Measurements from ENCODE around the gene SMAD7.

Gene SMAD7, protein sequence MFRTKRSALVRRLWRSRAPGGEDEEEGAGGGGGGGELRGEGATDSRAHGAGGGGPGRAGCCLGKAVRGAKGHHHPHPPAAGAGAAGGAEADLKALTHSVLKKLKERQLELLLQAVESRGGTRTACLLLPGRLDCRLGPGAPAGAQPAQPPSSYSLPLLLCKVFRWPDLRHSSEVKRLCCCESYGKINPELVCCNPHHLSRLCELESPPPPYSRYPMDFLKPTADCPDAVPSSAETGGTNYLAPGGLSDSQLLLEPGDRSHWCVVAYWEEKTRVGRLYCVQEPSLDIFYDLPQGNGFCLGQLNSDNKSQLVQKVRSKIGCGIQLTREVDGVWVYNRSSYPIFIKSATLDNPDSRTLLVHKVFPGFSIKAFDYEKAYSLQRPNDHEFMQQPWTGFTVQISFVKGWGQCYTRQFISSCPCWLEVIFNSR

DNA sequence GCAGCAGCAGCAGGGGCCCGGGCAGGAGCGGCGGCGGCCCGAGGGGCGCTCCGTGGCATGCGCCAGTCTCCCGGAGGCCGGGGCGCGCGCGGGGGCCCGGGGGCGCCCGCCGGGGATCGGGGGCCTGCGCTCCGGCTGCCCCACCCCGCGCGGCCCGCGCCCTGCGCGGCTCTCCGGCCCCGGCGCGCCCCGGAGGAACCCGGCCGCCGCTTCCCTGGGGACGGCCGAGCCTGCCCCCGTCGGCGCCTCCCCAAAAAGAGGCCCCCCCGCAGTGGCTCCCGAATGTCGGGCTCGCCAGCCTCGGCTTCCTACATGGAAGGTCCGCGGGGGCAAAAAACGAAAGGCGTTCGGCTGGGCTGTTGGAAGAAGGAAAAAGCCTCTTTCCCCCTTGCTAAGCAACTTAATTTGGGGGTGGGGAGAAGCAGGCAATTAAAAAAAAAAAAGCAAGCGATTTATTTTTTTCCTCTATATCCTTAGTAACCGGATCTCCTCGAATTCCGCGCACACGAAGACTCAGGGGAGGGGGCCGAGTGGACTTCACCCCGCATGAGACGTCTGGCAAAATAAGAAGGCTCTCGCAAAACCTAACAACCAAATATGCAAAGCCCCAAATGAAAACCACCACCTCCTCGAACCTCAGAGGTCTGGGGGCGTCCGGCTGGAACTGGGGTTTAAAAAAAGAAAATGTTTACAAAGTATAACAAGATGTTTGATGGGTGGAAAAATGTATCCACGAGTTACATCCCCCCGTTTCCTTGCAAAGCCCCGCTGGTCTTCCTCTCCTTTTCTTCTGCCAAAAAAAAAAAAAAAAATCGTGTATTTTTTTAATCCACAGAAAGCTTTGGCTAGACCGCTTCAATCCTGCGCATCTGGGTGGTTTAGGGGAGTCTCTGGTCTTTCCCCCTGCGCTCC lies at the start of gene SMAD7:
SMAD7 (minus strand) TSS at position 430 of the 912 bp plus-strand sequence. CDS start 541 bp downstream, outside the sequence.
- DNase-seq (ENCODE audit: low read depth) = no peak

DNA sequence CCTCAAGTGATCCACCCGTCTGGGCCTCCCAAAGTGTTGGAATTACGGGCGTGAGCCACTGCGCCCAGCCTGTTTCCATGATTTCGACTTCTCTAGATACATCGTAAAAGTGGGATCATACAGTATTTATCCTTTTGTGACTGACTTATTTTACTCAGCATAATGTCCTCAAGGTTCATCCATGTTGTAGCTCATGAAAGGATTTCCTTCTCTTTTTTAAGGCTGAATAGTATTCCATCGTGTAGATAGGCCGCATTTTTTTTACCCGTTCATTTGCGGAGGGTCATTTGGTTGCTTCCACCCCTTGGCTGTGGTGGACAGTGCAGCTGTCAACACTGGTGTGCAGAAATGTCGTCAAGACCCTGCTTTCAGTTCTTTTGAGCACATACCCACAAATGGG lies 48.8 kb upstream of the SMAD7 start:
- DNase-seq (ENCODE audit: low read depth) = no peak

DNA sequence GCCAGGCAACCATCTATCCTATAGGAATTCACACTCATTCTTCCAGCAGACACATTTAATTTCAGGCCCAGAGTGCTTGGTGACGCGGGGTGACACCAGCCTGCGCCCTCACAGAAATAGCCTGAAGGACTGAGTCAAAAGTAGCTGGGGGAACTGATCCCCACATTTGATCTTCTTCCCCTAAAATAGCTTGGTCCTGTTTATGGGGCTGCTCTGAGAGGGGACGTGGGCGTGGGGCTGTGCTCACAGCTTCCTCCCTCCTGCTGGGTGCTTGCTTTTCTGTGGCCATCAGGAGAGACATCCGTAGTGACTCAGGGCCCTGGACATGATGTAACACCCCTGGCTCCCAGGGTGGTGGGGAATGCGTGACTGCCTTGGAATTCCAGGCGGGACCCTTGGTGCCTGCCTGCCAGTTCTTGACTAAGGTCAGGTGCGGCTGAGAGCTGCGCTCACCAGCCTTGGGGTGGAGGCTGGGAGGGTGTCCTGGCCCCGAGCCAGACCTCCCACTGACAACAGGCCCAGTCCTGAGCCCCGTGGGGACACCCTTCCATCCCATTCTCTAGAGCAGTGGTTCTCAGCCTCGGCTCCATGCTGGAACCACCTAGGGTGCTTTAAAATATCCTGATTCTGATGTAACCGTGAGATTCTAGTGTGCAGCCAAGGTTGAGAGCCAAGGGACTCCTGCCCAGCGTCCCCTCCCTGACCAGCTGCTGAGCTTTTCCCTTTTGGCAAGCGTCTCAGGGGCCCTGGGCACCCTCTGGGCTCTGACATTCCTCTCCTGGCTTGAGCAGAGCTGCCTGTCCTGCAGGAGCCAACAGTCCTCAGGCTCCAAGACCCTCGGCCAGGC lies 47.4 kb upstream of the SMAD7 start:
- no peak for DNase-seq (ENCODE audit: low read depth)

DNA sequence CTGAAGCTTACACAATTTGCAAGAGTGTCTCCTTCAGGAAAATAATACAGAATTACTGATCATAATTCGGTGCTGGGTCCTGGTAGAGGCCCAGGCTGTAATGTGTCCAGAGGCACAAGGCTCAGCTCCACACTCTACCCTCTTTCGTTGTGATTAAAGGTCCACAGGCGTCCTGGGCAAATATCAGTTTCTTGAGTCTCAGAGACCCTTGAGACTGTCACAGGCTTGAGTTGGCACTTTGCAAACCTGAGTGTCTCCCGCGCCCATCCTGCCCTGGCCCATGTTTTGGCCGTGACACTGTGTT lies 46.9 kb upstream of the SMAD7 start:
- no peak for DNase-seq (ENCODE audit: low read depth)

DNA sequence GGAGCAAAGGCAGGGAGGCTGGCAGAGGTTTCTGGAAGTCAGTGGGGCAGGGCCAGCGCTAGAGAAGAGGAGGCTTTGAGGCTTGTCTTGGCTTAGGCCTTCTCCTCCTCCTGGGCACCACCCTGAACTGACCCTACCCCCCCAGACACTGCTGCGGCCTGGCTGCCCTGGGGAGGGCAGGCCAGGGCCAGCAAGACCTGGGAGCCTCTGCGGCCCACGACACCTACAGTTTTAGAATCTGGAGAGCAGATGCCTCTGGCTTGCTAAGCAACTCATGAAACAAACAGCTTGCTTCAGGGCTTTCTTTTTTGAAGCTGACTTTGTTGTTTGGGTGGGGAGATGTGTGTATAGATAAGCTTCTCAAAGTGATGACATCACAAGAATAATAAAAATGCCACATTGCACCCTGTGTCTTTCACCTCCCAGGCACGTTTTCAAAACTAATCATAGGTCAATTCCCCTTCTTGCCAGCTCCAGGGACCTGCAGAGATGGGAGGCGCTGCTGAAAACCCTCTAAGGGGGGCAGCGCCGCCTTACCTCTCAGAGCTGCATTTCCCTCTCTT lies 46.2 kb upstream of the SMAD7 start:
- DNase-seq (ENCODE audit: low read depth) = no peak

DNA sequence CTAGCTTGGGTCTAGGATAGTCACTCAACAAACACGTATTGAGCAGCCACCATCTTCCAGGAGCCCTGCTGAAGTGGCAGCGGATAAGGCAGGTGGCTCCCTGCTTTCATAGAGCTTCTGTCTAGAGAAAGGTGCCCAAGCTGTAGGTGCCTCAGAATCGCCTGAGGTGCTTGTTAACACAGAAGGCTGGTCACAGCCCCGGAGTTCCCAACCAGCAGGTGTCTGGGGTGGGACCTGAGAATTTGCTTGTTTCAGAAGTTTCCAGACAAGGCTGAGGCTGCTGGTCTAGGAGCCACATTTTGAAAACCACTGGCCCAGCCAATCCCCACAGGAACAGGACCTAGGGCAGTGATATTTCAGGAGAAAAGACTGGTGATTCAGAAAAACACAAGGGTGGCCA lies 45.3 kb upstream of the SMAD7 start:
- no peak for DNase-seq (ENCODE audit: low read depth)

DNA sequence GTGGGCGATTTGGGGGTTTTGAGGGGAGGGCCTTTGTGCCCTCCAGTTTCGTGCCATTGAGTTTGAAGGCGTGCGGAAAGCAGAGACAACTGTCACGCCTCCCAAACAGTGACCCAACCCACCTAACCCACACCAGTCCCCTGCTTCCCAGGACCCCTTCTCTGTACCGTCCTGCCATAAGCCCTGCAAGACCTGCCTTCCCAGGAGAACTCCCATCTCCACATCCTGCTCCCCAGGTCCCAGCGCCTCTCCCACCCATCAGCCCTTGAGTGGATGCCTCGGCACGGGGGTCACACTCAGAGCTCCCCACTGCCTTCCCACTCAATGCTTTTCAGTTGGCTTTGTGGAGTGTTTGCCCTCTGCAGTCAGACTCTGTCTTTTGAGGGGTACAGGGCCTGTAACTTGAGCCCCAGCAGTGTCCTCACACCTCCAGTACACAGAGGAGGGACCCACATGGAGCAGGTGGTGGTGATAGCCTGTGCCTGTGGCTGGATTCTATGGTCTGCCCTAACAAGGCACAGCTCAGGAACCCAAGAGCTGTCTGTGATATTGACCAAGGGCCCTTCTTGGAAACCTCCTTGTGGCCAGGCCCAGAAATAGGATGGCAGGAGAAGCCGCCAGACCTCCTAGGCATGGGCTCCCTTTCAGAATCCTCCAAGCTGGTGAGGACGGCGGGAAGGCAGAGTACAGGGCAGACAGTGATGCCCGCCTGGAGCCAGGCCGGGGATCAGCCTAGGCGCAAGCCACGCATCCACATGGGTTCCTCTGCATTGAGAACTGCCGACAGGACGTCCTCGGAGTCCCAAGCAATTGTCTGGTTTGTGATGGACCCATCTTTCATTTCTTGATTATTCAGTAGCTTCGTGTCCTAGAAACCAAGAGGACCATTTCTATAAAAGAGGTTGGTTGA lies 44.4 kb upstream of the SMAD7 start:
- DNase-seq (ENCODE audit: low read depth) = no peak

DNA sequence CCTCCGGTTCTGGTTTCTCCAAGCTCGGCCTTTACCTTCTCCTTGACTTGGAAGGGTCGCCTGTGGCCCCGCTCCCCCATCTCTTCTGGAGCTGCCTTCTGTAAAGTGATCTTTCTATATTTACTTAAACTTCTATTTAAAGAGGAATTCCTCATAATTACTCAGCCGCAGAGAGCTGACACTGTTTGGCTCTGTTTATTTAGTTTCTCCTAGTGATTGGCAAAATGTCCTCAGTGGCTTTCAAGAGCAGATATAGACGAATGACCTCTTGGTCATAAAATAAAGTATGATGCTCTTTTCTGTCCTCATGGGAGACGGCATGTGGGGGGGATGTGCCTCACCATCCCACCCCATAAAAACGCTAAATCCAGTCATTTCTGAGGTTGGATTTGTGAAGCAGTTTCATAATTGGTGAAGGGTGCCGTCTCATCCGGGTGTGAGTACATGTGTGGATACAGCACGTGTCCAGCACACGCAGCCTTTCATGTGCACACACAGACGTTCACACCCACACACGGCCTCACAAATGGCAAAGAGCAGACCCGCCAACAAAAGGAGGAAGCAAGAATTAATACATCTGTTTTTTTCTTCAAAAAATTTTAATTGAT lies 43.4 kb upstream of the SMAD7 start:
- DNase-seq (ENCODE audit: low read depth) = no peak

DNA sequence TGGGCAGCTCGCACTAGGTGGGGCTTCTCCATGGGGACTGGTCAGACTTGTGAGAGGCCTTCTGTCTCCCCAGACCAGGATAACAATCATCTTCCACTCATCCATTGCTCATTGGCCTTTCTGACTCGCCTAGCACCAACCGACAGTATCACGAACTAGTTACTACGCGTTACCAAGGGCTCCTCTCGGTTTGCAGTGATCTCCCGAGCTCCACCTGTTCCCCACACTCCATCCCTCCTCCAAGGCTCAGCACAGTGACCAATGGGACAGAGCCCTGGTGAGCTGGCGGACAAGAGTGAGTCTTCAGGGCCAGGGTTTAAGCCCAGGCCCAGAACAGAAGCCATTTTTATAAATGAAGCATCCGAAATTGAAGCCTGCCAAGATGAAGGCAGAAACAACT lies 42.8 kb upstream of the SMAD7 start:
- DNase-seq (ENCODE audit: low read depth) = no peak

DNA sequence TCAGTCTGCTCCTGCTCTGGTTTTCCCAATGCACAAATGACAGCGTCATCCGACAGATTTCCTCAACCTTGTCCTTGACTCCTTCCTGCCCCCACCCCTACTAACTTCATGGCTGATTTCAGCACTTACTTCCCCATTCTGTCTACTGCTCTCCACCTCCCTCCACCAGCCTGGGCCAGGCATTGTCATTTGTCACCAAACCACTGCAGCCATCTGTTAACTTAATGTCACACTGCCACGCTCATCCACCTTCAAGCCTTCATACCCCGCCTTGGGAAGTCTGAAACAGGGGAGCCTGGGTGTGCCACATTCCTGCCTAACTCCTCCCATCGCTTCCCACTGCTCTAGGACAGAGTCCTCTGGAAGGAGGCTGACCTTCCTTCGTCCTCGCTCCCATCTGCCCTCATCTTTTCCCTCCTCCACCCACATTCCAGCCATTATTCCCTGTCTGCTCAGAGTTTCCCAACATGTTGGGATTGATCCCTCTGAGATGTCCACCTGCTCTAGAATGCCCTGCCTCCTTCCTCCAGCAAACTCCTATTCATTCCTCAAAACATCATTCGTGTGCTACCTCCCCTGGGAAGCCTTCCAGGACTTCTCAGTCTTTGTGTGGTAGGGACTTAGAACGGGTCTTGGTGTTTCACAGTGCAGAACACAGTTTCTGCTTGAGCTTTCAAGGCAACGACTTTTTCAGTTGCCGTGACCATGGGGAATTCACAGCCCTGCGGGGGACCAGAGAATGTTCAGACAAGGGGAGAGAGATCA lies 42.2 kb upstream of the SMAD7 start:
- no peak for DNase-seq (ENCODE audit: low read depth)

DNA sequence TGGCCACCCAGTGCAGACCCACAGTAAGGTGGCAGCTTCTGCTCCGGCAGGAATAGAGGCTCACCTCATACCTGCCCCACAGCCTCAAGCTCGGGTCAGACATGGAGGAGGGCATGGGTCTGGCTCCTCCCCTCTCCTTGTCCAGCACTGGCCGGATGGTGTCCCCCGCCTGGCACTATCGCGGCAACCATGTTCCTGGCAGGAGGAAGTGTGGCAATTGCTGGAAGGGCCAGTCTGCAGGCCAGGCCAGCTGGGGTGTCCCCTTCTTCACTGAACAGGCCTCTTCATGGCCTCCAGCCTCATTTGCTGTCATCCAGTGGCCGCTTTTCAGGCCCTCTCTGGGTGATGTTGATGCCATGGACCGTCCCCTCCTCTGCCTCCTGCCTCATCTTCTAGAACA lies 41.4 kb upstream of the SMAD7 start:
- DNase-seq (ENCODE audit: low read depth) = no peak

DNA sequence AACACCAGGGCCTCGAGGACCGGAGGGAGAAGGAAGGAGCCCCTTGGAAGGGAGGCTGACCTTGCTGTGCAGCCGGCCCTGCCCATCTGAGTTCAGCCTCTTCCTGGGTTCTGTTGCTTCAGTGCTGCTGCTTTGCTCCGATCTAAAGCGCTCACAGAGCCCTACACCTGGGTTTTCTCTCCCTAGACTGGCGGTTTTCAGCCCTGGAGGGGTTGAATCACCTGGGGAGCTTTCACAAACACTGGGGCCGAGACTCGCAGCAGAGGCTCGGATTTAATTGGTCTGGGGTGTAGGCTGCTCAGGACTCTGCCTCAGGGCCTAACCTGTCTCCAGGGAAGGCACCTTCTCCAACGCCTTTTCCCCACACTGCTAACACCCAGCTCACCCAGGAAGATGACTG lies 40.9 kb upstream of the SMAD7 start:
- DNase-seq (ENCODE audit: low read depth) = no peak

DNA sequence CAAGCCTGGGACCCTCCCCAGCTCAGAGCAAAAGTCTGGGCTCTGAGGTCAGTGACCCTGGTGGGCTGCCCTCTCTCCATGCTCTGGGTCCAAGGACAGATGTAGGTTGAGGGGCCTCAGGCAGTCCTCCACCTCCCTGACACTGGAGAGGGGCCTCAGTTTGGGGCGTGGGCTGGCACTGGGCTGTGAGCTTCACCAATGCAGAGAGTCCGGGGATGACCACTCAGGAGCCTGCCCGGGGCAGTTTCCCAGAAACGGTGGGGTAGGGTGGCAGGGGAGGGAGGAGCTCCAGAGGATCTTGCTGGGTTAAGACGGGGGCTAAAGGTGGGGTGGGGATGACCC lies 40.5 kb upstream of the SMAD7 start:
- no peak for DNase-seq (ENCODE audit: low read depth)

DNA sequence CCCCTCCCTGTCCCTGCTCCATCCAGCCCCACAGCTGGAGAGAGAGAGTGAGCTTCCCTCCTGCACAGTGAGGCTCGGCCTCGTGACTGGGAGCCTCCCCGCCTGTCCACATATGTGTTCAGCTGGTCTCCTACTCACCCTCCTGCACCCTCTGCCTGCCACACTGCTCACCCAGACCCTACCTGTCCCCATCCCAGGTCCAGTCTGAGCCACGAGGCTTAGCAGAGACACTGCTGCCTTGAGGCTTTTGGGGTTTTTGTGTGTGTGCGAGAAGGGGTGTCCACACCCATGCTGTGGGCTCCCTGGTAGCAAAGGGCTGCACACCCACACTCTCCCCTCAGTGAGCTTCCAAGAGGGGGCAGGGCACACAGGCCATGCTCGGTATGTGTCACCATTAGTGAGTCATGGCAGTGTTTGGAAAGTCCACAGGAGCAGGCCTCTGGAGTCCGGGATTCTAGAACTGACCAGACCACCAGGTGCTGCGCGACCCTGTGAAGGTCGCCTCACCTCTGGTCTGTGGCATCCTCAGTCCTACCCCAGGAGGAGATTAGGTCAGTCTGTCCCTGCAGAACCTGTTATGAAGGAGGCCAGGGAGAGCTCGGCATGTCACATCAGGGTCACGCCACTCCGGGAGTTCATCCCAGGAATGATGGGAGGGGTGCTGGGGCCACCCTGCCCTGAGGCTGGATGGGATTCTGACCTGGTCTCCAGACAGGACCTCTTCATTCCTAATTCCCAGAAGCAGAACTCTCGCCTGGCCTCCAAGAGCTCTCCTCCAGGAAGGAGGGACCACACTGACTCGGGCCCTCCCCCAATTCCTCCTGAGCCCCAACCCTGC lies 39.9 kb upstream of the SMAD7 start:
- no peak for DNase-seq (ENCODE audit: low read depth)

DNA sequence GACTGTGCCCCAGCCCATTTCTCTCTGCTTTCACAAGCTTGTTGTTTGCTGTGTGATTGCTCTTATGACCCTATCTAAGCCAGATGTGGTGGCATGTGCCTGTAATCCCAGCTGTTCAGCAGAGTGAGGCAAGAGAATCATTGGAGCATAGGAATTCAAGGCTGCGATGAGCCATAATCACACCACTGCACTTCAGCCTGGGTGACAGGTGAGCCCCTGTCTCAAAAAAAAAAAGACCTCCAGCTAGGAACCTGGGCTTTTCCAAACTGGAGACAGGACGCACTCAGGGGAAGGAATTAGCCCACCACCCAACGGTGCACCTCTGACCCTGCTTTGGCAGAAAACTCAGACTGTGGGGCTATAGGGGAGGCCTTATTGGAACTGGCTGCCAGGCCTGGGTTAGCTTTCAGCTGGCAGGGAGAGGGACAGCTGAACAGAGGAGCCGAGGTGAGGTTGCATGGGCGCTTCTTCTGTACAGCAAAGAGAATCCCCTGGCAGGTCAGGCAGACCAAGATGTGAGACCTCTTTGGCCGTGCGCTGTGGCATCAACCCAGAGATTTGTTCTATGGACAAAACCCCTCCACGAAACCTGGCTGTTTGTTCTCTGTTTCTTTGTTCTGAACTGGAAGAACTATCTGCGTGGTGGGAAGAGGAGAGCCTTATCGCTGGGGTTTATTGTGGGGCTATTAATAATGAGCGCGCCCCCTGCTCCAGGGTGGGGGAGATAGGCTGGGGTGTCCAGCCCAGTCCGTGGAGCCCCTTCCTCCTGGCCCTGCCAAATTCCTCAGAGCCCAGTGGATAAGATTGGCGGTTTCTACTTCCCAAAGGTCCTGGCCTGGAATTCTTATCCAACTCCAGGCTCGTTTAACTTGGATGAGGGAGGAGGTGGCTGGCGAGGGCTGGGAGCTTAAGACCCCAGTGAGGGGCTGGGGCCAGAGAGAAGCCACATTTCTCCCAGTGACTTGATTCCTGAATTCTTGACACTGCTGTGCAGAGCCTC lies 38.8 kb upstream of the SMAD7 start:
- DNase-seq (ENCODE audit: low read depth) = no peak

DNA sequence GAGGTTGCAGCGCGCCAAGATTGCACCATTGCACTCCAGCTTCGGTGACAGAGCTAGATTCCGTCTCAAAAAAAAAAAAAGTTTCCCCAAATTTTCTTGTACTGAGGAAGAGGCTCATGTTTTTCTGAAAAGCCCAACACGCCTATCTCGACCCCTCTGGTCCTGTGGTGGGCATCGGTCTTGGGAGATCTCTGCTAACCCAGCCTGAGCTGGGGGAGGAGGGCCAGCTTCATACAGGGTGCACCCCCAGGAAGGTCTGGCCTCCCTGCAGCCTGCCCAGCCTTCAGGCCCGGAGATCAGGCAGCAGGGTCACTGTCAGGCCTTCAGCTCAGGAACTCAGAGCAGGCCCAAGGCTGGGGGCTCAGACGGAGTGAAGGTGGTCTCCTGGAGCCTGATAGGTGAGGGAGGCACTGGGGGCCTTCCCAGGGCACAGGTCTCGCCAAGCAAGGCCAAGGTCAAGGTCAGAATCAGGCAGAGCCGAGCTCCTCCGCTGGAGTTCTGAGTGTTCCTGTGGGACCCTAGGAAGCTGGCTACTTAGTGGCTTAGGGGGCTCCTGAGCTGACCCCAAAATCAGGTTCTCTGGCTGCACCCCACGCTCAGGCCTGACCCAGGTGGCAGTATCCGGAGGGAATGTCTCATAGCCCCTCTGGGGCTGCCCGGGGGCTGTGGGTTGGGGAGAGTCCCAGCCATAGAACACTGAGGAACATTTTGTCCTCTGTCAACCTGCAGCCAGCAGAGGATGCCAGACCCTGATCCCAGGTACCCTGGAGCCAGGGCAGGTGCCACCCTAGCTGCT lies 37.9 kb upstream of the SMAD7 start:
- no peak for DNase-seq (ENCODE audit: low read depth)

DNA sequence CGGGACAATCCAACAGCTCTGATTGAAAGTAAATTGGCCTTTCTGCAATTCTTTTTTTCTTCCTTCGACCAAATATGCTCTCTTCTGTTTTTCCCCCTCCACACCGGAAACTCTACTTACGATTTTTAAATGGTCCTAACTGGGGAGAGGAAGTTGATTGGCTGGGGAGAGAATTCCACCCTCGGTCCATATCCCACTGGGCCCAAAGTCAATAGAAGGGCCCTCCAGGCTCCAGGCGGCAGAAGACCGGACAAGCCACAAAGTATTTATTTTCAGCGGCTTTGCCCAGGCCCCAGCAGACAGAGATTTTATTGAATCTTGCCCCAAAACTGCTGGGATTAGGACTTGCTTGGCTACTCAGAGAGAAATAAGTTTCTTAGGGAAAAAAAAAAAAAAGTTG lies 37.1 kb upstream of the SMAD7 start:
- no peak for DNase-seq (ENCODE audit: low read depth)
